ENCODE results near the gene PRDM16. TPM values are rescaled to one million over a fixed set of nuclear protein-coding genes. Genes with fewer than 3 reads are reported as not detected.

PRDM16 gene
- total RNA-seq, 1 experiment from 2014 or later: 0.17 TPM

DNA sequence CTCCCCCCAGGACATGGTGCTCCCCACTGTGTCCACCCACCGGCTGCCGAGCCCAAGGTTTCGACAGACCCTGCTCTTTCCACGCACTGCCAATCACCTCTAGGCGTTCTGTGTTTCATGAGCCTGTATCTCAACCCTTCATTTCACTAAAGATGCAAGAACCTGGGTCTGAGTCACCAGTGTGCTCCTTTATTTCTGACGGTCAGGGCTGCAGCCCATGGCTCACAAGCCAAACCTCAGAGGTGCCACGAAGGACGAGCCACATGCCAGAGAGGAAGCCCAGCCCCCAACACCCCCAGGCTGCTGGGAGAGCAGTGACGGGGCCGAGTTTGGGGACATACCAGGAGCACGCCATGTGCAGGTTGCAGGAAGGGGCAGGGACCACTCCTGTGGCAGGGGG is 306.2 kb downstream of the PRDM16 start:
- peaks cover 8% of the 10 kb centered on the region for H3K27me3 Mint-ChIP-seq (ENCODE audit: low read depth)
- Histone ChIP-seq H3K23ac (ENCODE audit: insufficient read length, low read depth, low read length) (no peak overlapping the region), H4K20me1 (ENCODE audit: control insufficient read depth, insufficient read depth, insufficient read length) (no peaks in the 10 kb centered on the region), H2BK15ac (ENCODE audit: low read depth, low read length) (no peak overlapping the region), H4K8ac (replicated peaks; ENCODE audit: insufficient read length, low read depth, low read length) (no peak overlapping the region), H3T11ph (ENCODE audit: low read length) (no peak overlapping the region), H3K79me1 (ENCODE audit: insufficient read depth, low read depth, low read length, poor library complexity, severe bottlenecking) (no peaks in the 10 kb centered on the region), H3K4ac (ENCODE audit: low read depth, low read length) (no peak overlapping the region), H2BK5ac (ENCODE audit: insufficient read length, low read length) (no peak overlapping the region), H4K5ac (ENCODE audit: insufficient read length, low read depth, low read length) (no peak overlapping the region), H2BK20ac (ENCODE audit: low read depth, low read length, poor library complexity, severe bottlenecking) (no peak overlapping the region), H3K9me3 (ENCODE audit: control insufficient read depth, low read depth, low read length) (no peaks in the 10 kb centered on the region), H3K18ac (ENCODE audit: insufficient read length, low read depth, low read length) (no peak overlapping the region), H3K27ac (ENCODE audit: insufficient read length, low read depth, low read length) (no peak overlapping the region), H2AK5ac (ENCODE audit: insufficient read length, low read length) (no peak overlapping the region), H3K79me2 (ENCODE audit: insufficient read depth, low read length) (no peaks in the 10 kb centered on the region), H3K56ac (ENCODE audit: insufficient read length, low read depth, low read length) (no peak overlapping the region), H2BK120ac (ENCODE audit: low read depth, low read length, poor library complexity, severe bottlenecking) (no peak overlapping the region), H3K27me3 (ENCODE audit: insufficient read depth, low read length) (no peaks in the 10 kb centered on the region), H3K4me2 (ENCODE audit: insufficient read depth, insufficient read length, low read length) (no peak overlapping the region), H3K14ac (ENCODE audit: insufficient read depth, low read length) (no peak overlapping the region; the same call in 1 of the 2 replicates), H3K9ac (ENCODE audit: extremely low read depth, insufficient read length, low read length) (no peak overlapping the region), H3K4me1 (ENCODE audit: insufficient read depth, low read length) (no peaks in the 10 kb centered on the region), H3K23me2 (ENCODE audit: insufficient read length, low read depth, low read length, poor library complexity, severe bottlenecking) (no peaks in the 10 kb centered on the region), H2AFZ (ENCODE audit: low read length) (no peak overlapping the region), H2BK12ac (ENCODE audit: insufficient read length, low read depth, low read length) (no peak overlapping the region), H4K91ac (ENCODE audit: insufficient read length, low read depth, low read length) (no peak overlapping the region)
- H3K36me3 Mint-ChIP-seq (ENCODE audit: insufficient read depth in 1 of 3, low read depth in 3 of 3): no peaks in the 10 kb centered on the region
- peaks cover 0 to 3% of the 10 kb centered on the region in 2 experiments; a peak in 3 of 5 replicates for H3K9me3 Mint-ChIP-seq
- TF ChIP-seq, protein P1, sequence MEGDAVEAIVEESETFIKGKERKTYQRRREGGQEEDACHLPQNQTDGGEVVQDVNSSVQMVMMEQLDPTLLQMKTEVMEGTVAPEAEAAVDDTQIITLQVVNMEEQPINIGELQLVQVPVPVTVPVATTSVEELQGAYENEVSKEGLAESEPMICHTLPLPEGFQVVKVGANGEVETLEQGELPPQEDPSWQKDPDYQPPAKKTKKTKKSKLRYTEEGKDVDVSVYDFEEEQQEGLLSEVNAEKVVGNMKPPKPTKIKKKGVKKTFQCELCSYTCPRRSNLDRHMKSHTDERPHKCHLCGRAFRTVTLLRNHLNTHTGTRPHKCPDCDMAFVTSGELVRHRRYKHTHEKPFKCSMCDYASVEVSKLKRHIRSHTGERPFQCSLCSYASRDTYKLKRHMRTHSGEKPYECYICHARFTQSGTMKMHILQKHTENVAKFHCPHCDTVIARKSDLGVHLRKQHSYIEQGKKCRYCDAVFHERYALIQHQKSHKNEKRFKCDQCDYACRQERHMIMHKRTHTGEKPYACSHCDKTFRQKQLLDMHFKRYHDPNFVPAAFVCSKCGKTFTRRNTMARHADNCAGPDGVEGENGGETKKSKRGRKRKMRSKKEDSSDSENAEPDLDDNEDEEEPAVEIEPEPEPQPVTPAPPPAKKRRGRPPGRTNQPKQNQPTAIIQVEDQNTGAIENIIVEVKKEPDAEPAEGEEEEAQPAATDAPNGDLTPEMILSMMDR (conservative IDR thresholded peaks at IDR 0.05): no peak
- H3K4me1 Mint-ChIP-seq: no peaks in the 10 kb centered on the region
- no CpG with 5 or more reads among the region's 11 CpGs for WGBS (ENCODE audit: extremely low coverage, insufficient read length, low lambda C conversion rate)
- DNase-seq: no peak
- H3K4me3 Mint-ChIP-seq: no peak overlapping the region
- H3K27ac Mint-ChIP-seq: peak overlapping the region in 1 of 3 experiments; percentile 51; a peak in 1 of 7 replicates

Measured in H9 (cell line).